ENCODE results near the gene PRM2.
"Not testable (repeated sequence)": the region's sequence is repeated elsewhere in the genome, so short reads cannot be mapped to it uniquely, and the experiment has no call there.

Gene PRM2

GRCh38 chr16:11307639-11308492, 31.6 kb upstream of the PRM2 start:
- DNase-seq (ENCODE audit: low read depth, low spot score), result no peak

GRCh38 chr16:11306997-11307638, 30.8 kb upstream of the PRM2 start:
- DNase-seq (ENCODE audit: low read depth, low spot score), result no peak

- DNase-seq (ENCODE audit: low read depth, low spot score), result peak; percentile 84
These were observed 30.1 kb upstream of the PRM2 start for GRCh38 chr16:11306381-11306780.

- DNase-seq (ENCODE audit: low read depth, low spot score), result no peak
These were observed 27.3 kb upstream of the PRM2 start for GRCh38 chr16:11303405-11304138.

GRCh38 chr16:11302977-11303376, 26.7 kb upstream of the PRM2 start:
- no peak for DNase-seq (ENCODE audit: low read depth, low spot score)

GRCh38 chr16:11301645-11302501, 25.6 kb upstream of the PRM2 start:
- DNase-seq (ENCODE audit: low read depth, low spot score), result no peak

GRCh38 chr16:11300560-11300892, 24.2 kb upstream of the PRM2 start:
- DNase-seq (ENCODE audit: low read depth, low spot score), result no peak

- no peak for DNase-seq (ENCODE audit: low read depth, low spot score)
These were observed 23.7 kb upstream of the PRM2 start for GRCh38 chr16:11299865-11300559.

- not testable (repeated sequence) for DNase-seq (ENCODE audit: low read depth, low spot score)
These were observed 22.8 kb upstream of the PRM2 start for GRCh38 chr16:11298950-11299547.

GRCh38 chr16:11298143-11298900, 22.0 kb upstream of the PRM2 start:
- no peak for DNase-seq (ENCODE audit: low read depth, low spot score)

- DNase-seq (ENCODE audit: low read depth, low spot score), result peak; percentile 54
These were observed 21.3 kb upstream of the PRM2 start for GRCh38 chr16:11297492-11298142.

- DNase-seq (ENCODE audit: low read depth, low spot score), result no peak
These were observed 20.6 kb upstream of the PRM2 start for GRCh38 chr16:11296706-11297491.

GRCh38 chr16:11296351-11296705, 20.0 kb upstream of the PRM2 start:
- DNase-seq (ENCODE audit: low read depth, low spot score), result no peak

- DNase-seq (ENCODE audit: low read depth, low spot score), result no peak
These were observed 19.4 kb upstream of the PRM2 start for GRCh38 chr16:11295672-11296071.

GRCh38 chr16:11292076-11292748, 15.9 kb upstream of the PRM2 start:
- no peak for DNase-seq (ENCODE audit: low read depth, low spot score)

GRCh38 chr16:11291091-11291703, 14.9 kb upstream of the PRM2 start:
- DNase-seq (ENCODE audit: low read depth, low spot score), result peak; percentile 92

GRCh38 chr16:11290102-11290893, 14.0 kb upstream of the PRM2 start:
- DNase-seq (ENCODE audit: low read depth, low spot score), result no peak
